Lung (tissue), 12 donors: ENCODE results near the gene TCF25. TPM values are rescaled to one million over a fixed set of nuclear protein-coding genes. Genes with fewer than 3 reads are reported as not detected.
"Not testable (repeated sequence)": the region's sequence is repeated elsewhere in the genome, so short reads cannot be mapped to it uniquely, and the experiment has no call there.

Source experiments
- ATAC-seq: fragments of 200-7000 bp; cut with Tn5 transposase; one replicate; pipeline ENCODE4 v1.9.1; 2020; ENCODE audit warnings: moderate number of reproducible peaks; ENCODE audit not compliant: insufficient read depth, low FRiP score
- DNase-seq, 3 donors: peaks; one replicate each; pipeline ENCODE4 v3.0.0-alpha.2; 2013 to 2017
- H3K27ac ChIP-seq, 2 donors: one replicate each; pipeline ENCODE4 v1.5.1; 2013; ENCODE audit warnings: mild to moderate bottlenecking in 2 of 2, moderate library complexity in 2 of 2, control low read depth in 1 of 2, inconsistent platforms in 1 of 2, low read depth in 1 of 2, low read length in 1 of 2
- H3K27me3 ChIP-seq, 3 donors: one replicate each; pipeline ENCODE4 v1.5.1; 2013; ENCODE audit warnings: low read length in 2 of 3; ENCODE audit not compliant: control insufficient read depth in 3 of 3, insufficient read depth in 3 of 3
- H3K36me3 ChIP-seq, 4 donors: one replicate each; pipeline ENCODE4 v1.5.1; 2013; ENCODE audit warnings: low read length in 4 of 4, mild to moderate bottlenecking in 1 of 4, moderate library complexity in 1 of 4; ENCODE audit not compliant: control insufficient read depth in 4 of 4, insufficient read depth in 4 of 4
- H3K4me1 ChIP-seq, 5 donors: one replicate each; pipeline ENCODE4 v1.5.1; 2013; ENCODE audit warnings: low read length in 5 of 5, mild to moderate bottlenecking in 2 of 5, moderate library complexity in 1 of 5; ENCODE audit not compliant: control insufficient read depth in 5 of 5, insufficient read depth in 5 of 5
- H3K4me3 ChIP-seq: one replicate; pipeline ENCODE4 v1.5.1; 2013; ENCODE audit warnings: mild to moderate bottlenecking, control low read depth, moderate library complexity
- H3K9ac ChIP-seq, 2 donors: one replicate each; pipeline ENCODE4 v1.5.1; 2013; ENCODE audit warnings: low read length in 2 of 2, control low read depth in 1 of 2; ENCODE audit not compliant: insufficient read depth in 1 of 2
- H3K9me3 ChIP-seq, 4 donors: one replicate each; pipeline ENCODE4 v1.5.1; 2013; ENCODE audit warnings: low read length in 3 of 4, mild to moderate bottlenecking in 1 of 4, moderate library complexity in 1 of 4; ENCODE audit not compliant: control insufficient read depth in 4 of 4, insufficient read depth in 3 of 4
- WGBS, 2 donors: extraction: QIAGEN DNeasy Blood & Tissue Kit; methylation state at CpG; one replicate each; pipeline ENCODE4 v1.1.7; 2013; 5-methylcytosine and 5-hydroxymethylcytosine counted together
- polyA plus RNA-seq, 2 donors: library from polyadenylated mRNA; stranded (reverse); fragments of 200-250 nt; gene quantifications; one replicate each; pipeline ENCODE4 v1.2.1, GENCODE V29; 2013
- total RNA-seq, 2 donors: library from RNA; depleted of rRNA in 1 of 2; stranded (reverse); fragments of >200 nt in 1 of 2; gene quantifications; one replicate each; pipeline ENCODE4 v1.2.1, GENCODE V29; 2014 to 2021
- TF ChIP-seq, protein P1 (sequence below): IDR thresholded peaks from 2 replicates; pipeline ENCODE4 v1.5.1; 2012; ENCODE audit warnings: mild to moderate bottlenecking; ENCODE audit errors: control extremely low read depth, extremely low read depth
- donor health status: control.
- donor health status: control.
- donor health status: Bipolar disorder and iron deficiency.
- donor health status: healthy.
- donor health status: DM: yes; HTN: yes; CAD: no.

The TCF25 gene
- total and polyA plus RNA-seq, 4 donors, result 106 to 212 (median 129) TPM

DNA sequence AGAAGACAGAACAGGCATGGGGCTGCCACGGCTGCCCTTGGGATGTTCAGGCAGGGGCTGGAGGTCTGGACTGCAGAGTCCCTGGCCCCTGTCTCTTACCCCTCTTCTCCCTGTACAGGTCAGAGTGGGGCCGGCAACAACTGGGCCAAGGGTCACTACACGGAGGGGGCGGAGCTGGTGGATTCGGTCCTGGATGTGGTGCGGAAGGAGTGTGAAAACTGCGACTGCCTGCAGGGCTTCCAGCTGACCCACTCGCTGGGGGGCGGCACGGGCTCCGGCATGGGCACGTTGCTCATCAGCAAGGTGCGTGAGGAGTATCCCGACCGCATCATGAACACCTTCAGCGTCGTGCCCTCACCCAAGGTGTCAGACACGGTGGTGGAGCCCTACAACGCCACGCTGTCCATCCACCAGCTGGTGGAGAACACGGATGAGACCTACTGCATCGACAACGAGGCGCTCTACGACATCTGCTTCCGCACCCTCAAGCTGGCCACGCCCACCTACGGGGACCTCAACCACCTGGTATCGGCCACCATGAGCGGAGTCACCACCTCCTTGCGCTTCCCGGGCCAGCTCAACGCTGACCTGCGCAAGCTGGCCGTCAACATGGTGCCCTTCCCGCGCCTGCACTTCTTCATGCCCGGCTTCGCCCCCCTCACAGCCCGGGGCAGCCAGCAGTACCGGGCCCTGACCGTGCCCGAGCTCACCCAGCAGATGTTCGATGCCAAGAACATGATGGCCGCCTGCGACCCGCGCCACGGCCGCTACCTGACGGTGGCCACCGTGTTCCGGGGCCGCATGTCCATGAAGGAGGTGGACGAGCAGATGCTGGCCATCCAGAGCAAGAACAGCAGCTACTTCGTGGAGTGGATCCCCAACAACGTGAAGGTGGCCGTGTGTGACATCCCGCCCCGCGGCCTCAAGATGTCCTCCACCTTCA is 61.5 kb downstream of the TCF25 start:
- 95 to 96% methylated on average over 61 of the region's 61 CpGs for WGBS, 2 donors

DNA sequence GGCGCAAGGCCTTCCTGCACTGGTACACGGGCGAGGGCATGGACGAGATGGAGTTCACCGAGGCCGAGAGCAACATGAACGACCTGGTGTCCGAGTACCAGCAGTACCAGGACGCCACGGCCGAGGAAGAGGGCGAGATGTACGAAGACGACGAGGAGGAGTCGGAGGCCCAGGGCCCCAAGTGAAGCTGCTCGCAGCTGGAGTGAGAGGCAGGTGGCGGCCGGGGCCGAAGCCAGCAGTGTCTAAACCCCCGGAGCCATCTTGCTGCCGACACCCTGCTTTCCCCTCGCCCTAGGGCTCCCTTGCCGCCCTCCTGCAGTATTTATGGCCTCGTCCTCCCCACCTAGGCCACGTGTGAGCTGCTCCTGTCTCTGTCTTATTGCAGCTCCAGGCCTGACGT is 62.2 kb downstream of the TCF25 start:
- not testable (repeated sequence) for H3K4me1 ChIP-seq, H3K27ac ChIP-seq, H3K9me3 ChIP-seq, ATAC-seq, H3K9ac ChIP-seq, DNase-seq, H3K36me3 ChIP-seq, H3K4me3 ChIP-seq, H3K27me3 ChIP-seq
- WGBS, 2 donors, result 90 to 96% methylated on average over 24 to 26 of the region's 27 CpGs

More for the DNA sequence above, 61.5 kb downstream of the TCF25 start:
- Histone ChIP-seq H3K9ac (no peak overlapping the region), H3K4me1 (no peaks in the 10 kb centered on the region), H3K4me3 (no peak overlapping the region), H3K36me3 (no peaks in the 10 kb centered on the region), H3K9me3 (peaks cover 0 to 2% (median 0%) of the 10 kb centered on the region in 4 donors), H3K27ac (no peak overlapping the region), H3K27me3 (no peaks in the 10 kb centered on the region)
- TF ChIP-seq, protein P1, sequence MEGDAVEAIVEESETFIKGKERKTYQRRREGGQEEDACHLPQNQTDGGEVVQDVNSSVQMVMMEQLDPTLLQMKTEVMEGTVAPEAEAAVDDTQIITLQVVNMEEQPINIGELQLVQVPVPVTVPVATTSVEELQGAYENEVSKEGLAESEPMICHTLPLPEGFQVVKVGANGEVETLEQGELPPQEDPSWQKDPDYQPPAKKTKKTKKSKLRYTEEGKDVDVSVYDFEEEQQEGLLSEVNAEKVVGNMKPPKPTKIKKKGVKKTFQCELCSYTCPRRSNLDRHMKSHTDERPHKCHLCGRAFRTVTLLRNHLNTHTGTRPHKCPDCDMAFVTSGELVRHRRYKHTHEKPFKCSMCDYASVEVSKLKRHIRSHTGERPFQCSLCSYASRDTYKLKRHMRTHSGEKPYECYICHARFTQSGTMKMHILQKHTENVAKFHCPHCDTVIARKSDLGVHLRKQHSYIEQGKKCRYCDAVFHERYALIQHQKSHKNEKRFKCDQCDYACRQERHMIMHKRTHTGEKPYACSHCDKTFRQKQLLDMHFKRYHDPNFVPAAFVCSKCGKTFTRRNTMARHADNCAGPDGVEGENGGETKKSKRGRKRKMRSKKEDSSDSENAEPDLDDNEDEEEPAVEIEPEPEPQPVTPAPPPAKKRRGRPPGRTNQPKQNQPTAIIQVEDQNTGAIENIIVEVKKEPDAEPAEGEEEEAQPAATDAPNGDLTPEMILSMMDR, result no peak
- ATAC-seq (no peak), DNase-seq (no peak)

DNA sequence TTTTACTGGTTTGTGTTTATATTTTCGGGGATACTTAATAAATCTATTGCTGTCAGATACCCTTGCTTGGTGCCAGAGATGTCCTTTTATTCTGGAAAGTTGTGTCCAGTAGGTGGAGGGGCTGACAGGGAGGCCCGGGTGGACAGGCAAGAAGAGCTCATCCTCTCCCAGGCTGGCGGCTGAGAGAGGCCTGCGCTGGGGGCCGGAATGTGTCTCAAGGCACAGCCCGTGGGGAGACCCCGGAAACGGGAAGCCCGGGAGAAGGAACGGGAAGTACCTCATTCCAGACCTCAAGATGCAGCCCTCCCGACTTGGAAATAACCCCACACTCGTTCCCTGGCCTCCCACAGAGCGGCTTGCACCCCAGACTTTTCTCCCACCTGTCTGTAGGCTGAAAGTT is 62.6 kb downstream of the TCF25 start:
- Histone ChIP-seq H3K27ac (no peak overlapping the region), H3K36me3 (no peaks in the 10 kb centered on the region), H3K9ac (no peak overlapping the region), H3K27me3 (no peaks in the 10 kb centered on the region), H3K9me3 (peaks cover 0 to 2% (median 0%) of the 10 kb centered on the region in 4 donors), H3K4me1 (no peaks in the 10 kb centered on the region), H3K4me3 (no peak overlapping the region)
- TF ChIP-seq, protein P1, result no peak
- WGBS, 2 donors, result 76 to 85% methylated on average over 13 of the region's 13 CpGs
- ATAC-seq (no peak), DNase-seq (no peak)

DNA sequence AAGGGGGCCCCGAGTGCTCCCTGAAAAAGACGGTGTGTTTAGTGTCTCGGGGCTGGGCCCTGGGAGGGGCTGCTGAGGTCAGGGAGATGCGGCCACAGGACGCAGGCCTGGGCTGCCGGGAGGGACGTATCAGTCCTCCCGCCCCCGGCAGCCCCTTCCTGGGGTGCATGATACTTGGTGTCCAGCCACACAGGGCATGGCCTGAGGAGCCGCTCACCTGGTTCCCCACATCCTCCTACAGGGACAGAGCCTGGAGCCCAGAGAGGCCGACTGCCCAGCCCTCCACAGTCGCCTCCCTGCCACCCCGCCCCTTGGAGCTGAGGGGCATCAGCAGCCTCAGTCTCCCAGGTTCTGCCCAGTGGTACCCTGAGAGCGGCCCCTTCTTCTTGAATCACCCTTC is 63.1 kb downstream of the TCF25 start:
- H3K4me1 ChIP-seq, result no peaks in the 10 kb centered on the region
- no peak for DNase-seq
- no peak overlapping the region for H3K9ac ChIP-seq
- no peaks in the 10 kb centered on the region for H3K27me3 ChIP-seq
- no peak overlapping the region for H3K4me3 ChIP-seq
- 95 to 96% methylated on average over 14 of the region's 14 CpGs for WGBS, 2 donors
- TF ChIP-seq, protein P1, result no peak
- H3K9me3 ChIP-seq, result peaks cover 0 to 1% (median 0%) of the 10 kb centered on the region in 4 donors
- H3K36me3 ChIP-seq, result no peaks in the 10 kb centered on the region
- no peak overlapping the region for H3K27ac ChIP-seq
- ATAC-seq, result no peak
